K562 (cell line): ENCODE data around the gene MID1IP1. TPM values are rescaled to one million over a fixed set of nuclear protein-coding genes. Genes with fewer than 3 reads are reported as not detected.

Experiments
- BDP1 ChIP-seq: IDR thresholded peaks from 3 replicates; pipeline ENCODE4 v1.6.1; 2011; ENCODE audit not compliant: insufficient read length, insufficient read depth
- DACH1 ChIP-seq: fragments of 450-650 bp; IDR thresholded peaks from 2 replicates; pipeline ENCODE4 v1.6.1; 2018; ENCODE audit not compliant: partially characterized antibody
- DEAF1 ChIP-seq: fragments of 450-650 bp; formaldehyde crosslinking; IDR thresholded peaks from 2 replicates; pipeline ENCODE4 v1.4.0; 2020; ENCODE audit warnings: mild to moderate bottlenecking, moderate library complexity
- MCM2 ChIP-seq: fragments of 450-650 bp; IDR thresholded peaks from 2 replicates; pipeline ENCODE4 v1.6.1; 2017; ENCODE audit warnings: low read depth, mild to moderate bottlenecking
- MEIS2 ChIP-seq: fragments of 450-650 bp; IDR thresholded peaks from 2 replicates; pipeline ENCODE4 v1.6.1; 2014; ENCODE audit warnings: mild to moderate bottlenecking; ENCODE audit not compliant: partially characterized antibody
- NFE2 ChIP-seq: IDR thresholded peaks from 2 replicates; pipeline ENCODE4 v1.6.1; 2014; ENCODE audit warnings: antibody characterized with exemption, low read depth
- PHF8 ChIP-seq: fragments of 200-600 bp; sonication (generic); IDR thresholded peaks from 2 replicates; pipeline ENCODE4 v1.6.1; 2012; ENCODE audit warnings: mixed run types, mild to moderate bottlenecking, inconsistent platforms, low read length, moderate library complexity, borderline replicate concordance
- PRDM10 ChIP-seq: fragments of 450-650 bp; IDR thresholded peaks from 2 replicates; pipeline ENCODE4 v1.6.1; 2018; ENCODE audit not compliant: partially characterized antibody
- SFPQ ChIP-seq: fragments of 200-400 bp; formaldehyde crosslinking; IDR thresholded peaks from 2 replicates; pipeline ENCODE4 v1.6.1; 2017; ENCODE audit warnings: mild to moderate bottlenecking, low read depth, low read length, moderate library complexity
- ZNF3 ChIP-seq: fragments of 250-450 bp; sonication (Bioruptor Pico); IDR thresholded peaks from 2 replicates; pipeline ENCODE4 v1.5.0; 2021; ENCODE audit warnings: mild to moderate bottlenecking, moderate library complexity
- polyA plus RNA-seq, 8 experiments: library from polyadenylated mRNA; depleted of rRNA in 4 of 8; stranded (reverse) in 5 of 8; unstranded in 3 of 8; fragments of >200 nt; fragmentation: Nextera tagmentation in 2 of 8; fragmentation: Illumina TruSeq in 1 of 8; extraction: Ambion mirVana in 2 of 8; extraction: Trizol in 1 of 8; gene quantifications; 2 replicates each; pipeline versions ENCODE4 v1.2.1 to v1.2.3, GENCODE V29; 2011 to 2014; ENCODE audit warnings: inconsistent platforms in 1 of 8, missing spikeins in 1 of 8
- total RNA-seq, 7 experiments: library from RNA; depleted of rRNA in 6 of 7; stranded (reverse); fragments of >200 nt in 6 of 7; fragmentation: Illumina TruSeq in 2 of 7; extraction: Trizol in 2 of 7; gene quantifications; 2 replicates each; pipeline versions ENCODE4 v1.2.1 to v1.2.3, GENCODE V29; 2011 to 2021; ENCODE audit warnings: low replicate concordance in 1 of 7
- TF ChIP-seq, protein P1 (sequence below): sonication (generic); formaldehyde crosslinking; IDR thresholded peaks from 2 replicates; pipeline ENCODE4 v1.8.0; 2022; ENCODE audit warnings: mild to moderate bottlenecking, missing genetic modification reagents
- TF ChIP-seq, protein P2 (sequence below): fragments of 250-450 bp; sonication (Bioruptor Pico); IDR thresholded peaks from 2 replicates; pipeline ENCODE4 v1.5.0; 2022; ENCODE audit warnings: mild to moderate bottlenecking
- TF ChIP-seq, protein P3 (sequence below), 3 experiments: fragments of 200-800 bp in 1 of 3; fragments of 250-450 bp in 1 of 3; fragments of 450-650 bp in 1 of 3; sonication (Bioruptor Pico) in 1 of 3; sonication (Bioruptor generic) in 1 of 3; formaldehyde crosslinking in 1 of 3; IDR thresholded peaks; 2 replicates each; pipeline versions ENCODE4 v1.6.1 to v1.8.0; 2016 to 2022; ENCODE audit warnings: mild to moderate bottlenecking in 2 of 3, missing genetic modification characterization in 2 of 3, missing compliant biosample characterization in 1 of 3, moderate library complexity in 1 of 3

The MID1IP1 gene
- total and polyA plus RNA-seq, 9 of the 15 experiments (the other 6 are each of a cell fraction or from before 2014, with no cell fraction given), result 0.51 to 102 (median 27.5) TPM

DNA sequence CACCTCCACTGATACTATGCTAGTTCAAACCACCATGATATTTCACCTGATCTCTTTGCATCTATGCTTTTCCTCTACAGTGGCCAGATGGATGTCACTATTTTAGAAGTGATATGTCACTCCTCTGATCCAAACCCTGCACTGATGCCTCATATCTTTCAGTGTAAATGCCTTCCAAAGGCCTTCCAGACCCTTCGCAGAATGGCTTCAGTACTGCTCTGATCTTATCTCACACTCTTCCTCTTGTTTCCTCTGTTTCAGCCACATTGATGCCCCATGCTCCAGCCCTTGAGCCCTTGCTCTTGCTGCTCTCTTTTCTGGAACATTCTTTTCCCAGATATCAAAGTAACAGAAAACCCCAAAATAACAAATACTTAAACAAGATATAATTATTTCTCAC is 17.9 kb downstream of the MID1IP1 start (continued):
- TF ChIP-seq, protein P1, sequence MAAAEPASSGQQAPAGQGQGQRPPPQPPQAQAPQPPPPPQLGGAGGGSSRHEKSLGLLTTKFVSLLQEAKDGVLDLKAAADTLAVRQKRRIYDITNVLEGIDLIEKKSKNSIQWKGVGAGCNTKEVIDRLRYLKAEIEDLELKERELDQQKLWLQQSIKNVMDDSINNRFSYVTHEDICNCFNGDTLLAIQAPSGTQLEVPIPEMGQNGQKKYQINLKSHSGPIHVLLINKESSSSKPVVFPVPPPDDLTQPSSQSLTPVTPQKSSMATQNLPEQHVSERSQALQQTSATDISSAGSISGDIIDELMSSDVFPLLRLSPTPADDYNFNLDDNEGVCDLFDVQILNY (CRISPR knock-in tag), result no peak
- TF ChIP-seq PHF8 (no peak), PRDM10 (no peak), MCM2 (no peak), NFE2 (no peak), DACH1 (no peak), BDP1 (no peak), ZNF3 (CRISPR knock-in tag) (no peak), SFPQ (no peak), DEAF1 (CRISPR knock-in tag) (no peak), MEIS2 (no peak)
- TF ChIP-seq, protein P2, sequence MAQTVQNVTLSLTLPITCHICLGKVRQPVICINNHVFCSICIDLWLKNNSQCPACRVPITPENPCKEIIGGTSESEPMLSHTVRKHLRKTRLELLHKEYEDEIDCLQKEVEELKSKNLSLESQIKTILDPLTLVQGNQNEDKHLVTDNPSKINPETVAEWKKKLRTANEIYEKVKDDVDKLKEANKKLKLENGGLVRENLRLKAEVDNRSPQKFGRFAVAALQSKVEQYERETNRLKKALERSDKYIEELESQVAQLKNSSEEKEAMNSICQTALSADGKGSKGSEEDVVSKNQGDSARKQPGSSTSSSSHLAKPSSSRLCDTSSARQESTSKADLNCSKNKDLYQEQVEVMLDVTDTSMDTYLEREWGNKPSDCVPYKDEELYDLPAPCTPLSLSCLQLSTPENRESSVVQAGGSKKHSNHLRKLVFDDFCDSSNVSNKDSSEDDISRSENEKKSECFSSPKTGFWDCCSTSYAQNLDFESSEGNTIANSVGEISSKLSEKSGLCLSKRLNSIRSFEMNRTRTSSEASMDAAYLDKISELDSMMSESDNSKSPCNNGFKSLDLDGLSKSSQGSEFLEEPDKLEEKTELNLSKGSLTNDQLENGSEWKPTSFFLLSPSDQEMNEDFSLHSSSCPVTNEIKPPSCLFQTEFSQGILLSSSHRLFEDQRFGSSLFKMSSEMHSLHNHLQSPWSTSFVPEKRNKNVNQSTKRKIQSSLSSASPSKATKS (CRISPR knock-in tag), result no peak
- TF ChIP-seq, protein P3, sequence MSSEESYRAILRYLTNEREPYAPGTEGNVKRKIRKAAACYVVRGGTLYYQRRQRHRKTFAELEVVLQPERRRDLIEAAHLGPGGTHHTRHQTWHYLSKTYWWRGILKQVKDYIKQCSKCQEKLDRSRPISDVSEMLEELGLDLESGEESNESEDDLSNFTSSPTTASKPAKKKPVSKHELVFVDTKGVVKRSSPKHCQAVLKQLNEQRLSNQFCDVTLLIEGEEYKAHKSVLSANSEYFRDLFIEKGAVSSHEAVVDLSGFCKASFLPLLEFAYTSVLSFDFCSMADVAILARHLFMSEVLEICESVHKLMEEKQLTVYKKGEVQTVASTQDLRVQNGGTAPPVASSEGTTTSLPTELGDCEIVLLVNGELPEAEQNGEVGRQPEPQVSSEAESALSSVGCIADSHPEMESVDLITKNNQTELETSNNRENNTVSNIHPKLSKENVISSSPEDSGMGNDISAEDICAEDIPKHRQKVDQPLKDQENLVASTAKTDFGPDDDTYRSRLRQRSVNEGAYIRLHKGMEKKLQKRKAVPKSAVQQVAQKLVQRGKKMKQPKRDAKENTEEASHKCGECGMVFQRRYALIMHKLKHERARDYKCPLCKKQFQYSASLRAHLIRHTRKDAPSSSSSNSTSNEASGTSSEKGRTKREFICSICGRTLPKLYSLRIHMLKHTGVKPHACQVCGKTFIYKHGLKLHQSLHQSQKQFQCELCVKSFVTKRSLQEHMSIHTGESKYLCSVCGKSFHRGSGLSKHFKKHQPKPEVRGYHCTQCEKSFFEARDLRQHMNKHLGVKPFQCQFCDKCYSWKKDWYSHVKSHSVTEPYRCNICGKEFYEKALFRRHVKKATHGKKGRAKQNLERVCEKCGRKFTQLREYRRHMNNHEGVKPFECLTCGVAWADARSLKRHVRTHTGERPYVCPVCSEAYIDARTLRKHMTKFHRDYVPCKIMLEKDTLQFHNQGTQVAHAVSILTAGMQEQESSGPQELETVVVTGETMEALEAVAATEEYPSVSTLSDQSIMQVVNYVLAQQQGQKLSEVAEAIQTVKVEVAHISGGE (CRISPR knock-in tag; IDR thresholded peaks at IDR 0.05), result no peak
